ENCODE measurements around the gene EPHB6.

GRCh38 chr7:142878315-142878714, 23.4 kb downstream of the EPHB6 start:
- TF ChIP-seq EZH2 (IDR thresholded peaks at IDR 0.05; ENCODE audit: borderline replicate concordance, low read length) (no peak), CTCF (IDR thresholded peaks at IDR 0.05; ENCODE audit: low read length) (no peak)

Data from OCI-LY1 (cell line).